SK-N-SH (cell line): ENCODE data around the gene OSBPL8. TPM values are rescaled to one million over a fixed set of nuclear protein-coding genes. Genes with fewer than 3 reads are reported as not detected.

ENCODE experiments used
- CTCF ChIA-PET: fragments of 300-600, 350-600 bp; formaldehyde crosslinking; extraction: SDS; loops from one replicate; lab custom pipeline; 2021; lab: Yijun Ruan, JAX
- POLR2A ChIA-PET: fragments of 350-600 bp; sonication (Branson Sonifier 250); formaldehyde crosslinking; extraction: SDS; loops from one replicate; lab custom pipeline; 2020; ENCODE audit warnings: antibody characterized with exemption, inconsistent platforms; lab: Yijun Ruan, JAX
- DNase-seq: peaks from one replicate; pipeline ENCODE4 v3.0.0; 2012
- H2AFZ ChIP-seq: fragments of 200-600 bp; sonication (generic); 2 replicates; pipeline ENCODE4 v1.8.1; 2016; ENCODE audit warnings: antibody characterized with exemption, mild to moderate bottlenecking, low read depth
- H3F3A ChIP-seq: fragments of 200-600 bp; sonication (generic); replicated peaks from 2 replicates; pipeline ENCODE3; 2016; ENCODE audit warnings: antibody characterized with exemption, mild to moderate bottlenecking; ENCODE audit not compliant: insufficient read depth
- H3K27ac ChIP-seq, 2 experiments: fragments of 200-500 bp in 1 of 2; fragments of 200-600 bp in 1 of 2; sonication (Bioruptor generic) in 1 of 2; sonication (generic), shearing (Covaris generic) in 1 of 2; 2 replicates each; pipeline versions ENCODE4 v1.5.1 to v1.6.1; 2014 to 2016; ENCODE audit warnings: low read depth in 2 of 2, inconsistent platforms in 1 of 2, low read length in 1 of 2, mild to moderate bottlenecking in 1 of 2, mixed read lengths in 1 of 2
- H3K27me3 ChIP-seq: fragments of 200-600 bp; sonication (generic), shearing (Covaris generic); 2 replicates; pipeline ENCODE4 v1.6.1; 2016; ENCODE audit warnings: mixed run types; ENCODE audit not compliant: insufficient read depth
- H3K36me3 ChIP-seq, 2 experiments: fragments of 200-500 bp in 1 of 2; fragments of 200-600 bp in 1 of 2; sonication (Bioruptor generic) in 1 of 2; sonication (generic) in 1 of 2; replicated peaks in 1 of 2; 2 replicates each; pipeline versions ENCODE3 to v1.5.1; 2014 to 2016; ENCODE audit warnings: low read length in 1 of 2, mild to moderate bottlenecking in 1 of 2; ENCODE audit not compliant: insufficient read depth in 2 of 2, control insufficient read depth in 1 of 2
- H3K4me1 ChIP-seq, 2 experiments: fragments of 200-500 bp in 1 of 2; fragments of 200-600 bp in 1 of 2; sonication (Bioruptor generic) in 1 of 2; sonication (generic), shearing (Covaris generic) in 1 of 2; 2 replicates each; pipeline versions ENCODE4 v1.5.1 to v1.6.1; 2014 to 2016; ENCODE audit warnings: low read depth in 1 of 2, low read length in 1 of 2, mixed run types in 1 of 2; ENCODE audit not compliant: insufficient read depth in 2 of 2, control insufficient read depth in 1 of 2
- H3K4me2 ChIP-seq: fragments of 200-600 bp; sonication (generic), shearing (Covaris generic); 2 replicates; pipeline ENCODE4 v1.6.1; 2017; ENCODE audit warnings: mixed run types
- H3K4me3 ChIP-seq, 2 experiments: fragments of 200-500 bp in 1 of 2; fragments of 200-600 bp in 1 of 2; sonication (Bioruptor generic) in 1 of 2; sonication (generic), shearing (Covaris generic) in 1 of 2; 2 replicates each; pipeline versions ENCODE4 v1.5.1 to v1.8.1; 2014 to 2016; ENCODE audit warnings: low read depth in 2 of 2, inconsistent platforms in 1 of 2, low read length in 1 of 2, mild to moderate bottlenecking in 1 of 2, mixed read lengths in 1 of 2, moderate library complexity in 1 of 2
- H3K79me2 ChIP-seq: fragments of 200-600 bp; sonication (generic); 2 replicates; pipeline ENCODE4 v1.8.1; 2017; ENCODE audit warnings: mild to moderate bottlenecking; ENCODE audit not compliant: insufficient read depth
- H3K9ac ChIP-seq: fragments of 200-600 bp; sonication (generic); 2 replicates; pipeline ENCODE4 v1.6.1; 2017; ENCODE audit warnings: mixed run types
- H3K9me2 ChIP-seq: fragments of 200-600 bp; sonication (generic); 2 replicates; pipeline ENCODE4 v1.6.1; 2017; ENCODE audit warnings: mixed run types
- H3K9me3 ChIP-seq: fragments of 200-600 bp; sonication (generic); 2 replicates; pipeline ENCODE4 v1.6.1; 2017; ENCODE audit warnings: mixed run types, mild to moderate bottlenecking, moderate library complexity
- H4K20me1 ChIP-seq: fragments of 200-600 bp; sonication (generic); 2 replicates; pipeline ENCODE4 v1.6.1; 2017; ENCODE audit warnings: mild to moderate bottlenecking, mixed run types; ENCODE audit not compliant: insufficient read depth
- CHD2 ChIP-seq: fragments of 150-350 bp; IDR thresholded peaks from 2 replicates; pipeline ENCODE4 v1.6.1; 2018; ENCODE audit warnings: low read length; ENCODE audit not compliant: partially characterized antibody
- ELF1 ChIP-seq: IDR thresholded peaks from 2 replicates; pipeline ENCODE4 v1.4.0; 2012
- GABPA ChIP-seq: IDR thresholded peaks from 2 replicates; pipeline ENCODE4 v1.4.0; 2012; ENCODE audit warnings: low read depth, mild to moderate bottlenecking
- GATA2 ChIP-seq: sonication (generic); formaldehyde crosslinking; IDR thresholded peaks from 2 replicates; pipeline ENCODE4 v1.5.0; 2020; ENCODE audit warnings: mild to moderate bottlenecking, missing genetic modification reagents
- MEF2A ChIP-seq: IDR thresholded peaks from 2 replicates; pipeline ENCODE4 v1.4.0; 2012; ENCODE audit warnings: low read depth, borderline replicate concordance
- MXI1 ChIP-seq: IDR thresholded peaks from 2 replicates; pipeline ENCODE4 v1.6.1; 2012; ENCODE audit warnings: mild to moderate bottlenecking, low read depth, low read length, improper control_type of control experiment
- NFIC ChIP-seq: IDR thresholded peaks from 2 replicates; pipeline ENCODE4 v1.4.0; 2012; ENCODE audit warnings: borderline replicate concordance
- NRF1 ChIP-seq: IDR thresholded peaks from 2 replicates; pipeline ENCODE4 v1.6.1; 2012; ENCODE audit warnings: low read depth, mild to moderate bottlenecking, low read length
- POLR2AphosphoS5 ChIP-seq: IDR thresholded peaks from 2 replicates; pipeline ENCODE4 v1.6.1; 2012; ENCODE audit warnings: low read depth, low read length
- RAD21 ChIP-seq: IDR thresholded peaks from 2 replicates; pipeline ENCODE4 v1.6.1; 2012; ENCODE audit warnings: mild to moderate bottlenecking, low read length
- RCOR1 ChIP-seq: fragments of 150-350 bp; IDR thresholded peaks from 2 replicates; pipeline ENCODE4 v1.6.1; 2017; ENCODE audit warnings: antibody characterized with exemption, low read length
- REST ChIP-seq: IDR thresholded peaks from 2 replicates; pipeline ENCODE4 v1.6.1; 2012; ENCODE audit warnings: mild to moderate bottlenecking, low read depth, low read length, moderate library complexity
- SIN3A ChIP-seq: IDR thresholded peaks from 2 replicates; pipeline ENCODE4 v1.6.1; 2012; ENCODE audit warnings: low read depth, mild to moderate bottlenecking, low read length, moderate library complexity, borderline replicate concordance
- SMC3 ChIP-seq: IDR thresholded peaks from 2 replicates; pipeline ENCODE4 v1.6.1; 2012; ENCODE audit warnings: low read depth, low read length, improper control_type of control experiment
- TEAD4 ChIP-seq: IDR thresholded peaks from 2 replicates; pipeline ENCODE4 v1.4.0; 2012; ENCODE audit warnings: mild to moderate bottlenecking, borderline replicate concordance; ENCODE audit not compliant: insufficient read depth
- YY1 ChIP-seq: IDR thresholded peaks from 2 replicates; pipeline ENCODE4 v1.4.0; 2012; ENCODE audit warnings: low read depth, mild to moderate bottlenecking
- WGBS: methylation state at CpG from one replicate; pipeline ENCODE4 v1.1.6; 2017; ENCODE audit warnings: low lambda C conversion rate; 5-methylcytosine and 5-hydroxymethylcytosine counted together
- polyA plus RNA-seq, 3 experiments: library from polyadenylated mRNA; depleted of rRNA; stranded (reverse); fragments of >200 nt; gene quantifications; 2 replicates each; pipeline ENCODE4 v1.2.3, GENCODE V29; 2012
- TF ChIP-seq, protein P1 (sequence below): IDR thresholded peaks from 2 replicates; pipeline ENCODE4 v1.4.0; 2012; ENCODE audit warnings: low read depth, borderline replicate concordance
- TF ChIP-seq, protein P2 (sequence below): fragments of 200-600 bp; sonication (generic); IDR thresholded peaks from 2 replicates; pipeline ENCODE4 v1.6.1; 2017; ENCODE audit warnings: antibody characterized with exemption, mild to moderate bottlenecking, moderate library complexity
- TF ChIP-seq, protein P3 (sequence below): fragments of 150-350 bp; IDR thresholded peaks from 2 replicates; pipeline ENCODE4 v1.6.1; 2017; ENCODE audit warnings: antibody characterized with exemption, low read length, low read depth, borderline replicate concordance

OSBPL8 gene
- polyA plus RNA-seq, 1 of the 3 experiments (the other 2 are of a cell fraction) = 10.6 TPM

- no peaks in the 10 kb centered on the region for H3K79me2 ChIP-seq
- H3K9ac ChIP-seq = no peak overlapping the region
- no peak overlapping the region for H3K27ac ChIP-seq
- H3K9me2 ChIP-seq = no peaks in the 10 kb centered on the region
- no peaks in the 10 kb centered on the region for H3K27me3 ChIP-seq
- no peaks in the 10 kb centered on the region for H3K36me3 ChIP-seq
- TF ChIP-seq RCOR1 = no peak
- no peak for TF ChIP-seq NFIC
- no peak for TF ChIP-seq GABPA
- no peak for TF ChIP-seq TEAD4
- TF ChIP-seq MXI1 = no peak
- no peak for TF ChIP-seq GATA2 (CRISPR knock-in tag)
- TF ChIP-seq YY1 = no peak
- no peak for TF ChIP-seq ELF1
- no peak for TF ChIP-seq POLR2AphosphoS5
- TF ChIP-seq, protein P1, sequence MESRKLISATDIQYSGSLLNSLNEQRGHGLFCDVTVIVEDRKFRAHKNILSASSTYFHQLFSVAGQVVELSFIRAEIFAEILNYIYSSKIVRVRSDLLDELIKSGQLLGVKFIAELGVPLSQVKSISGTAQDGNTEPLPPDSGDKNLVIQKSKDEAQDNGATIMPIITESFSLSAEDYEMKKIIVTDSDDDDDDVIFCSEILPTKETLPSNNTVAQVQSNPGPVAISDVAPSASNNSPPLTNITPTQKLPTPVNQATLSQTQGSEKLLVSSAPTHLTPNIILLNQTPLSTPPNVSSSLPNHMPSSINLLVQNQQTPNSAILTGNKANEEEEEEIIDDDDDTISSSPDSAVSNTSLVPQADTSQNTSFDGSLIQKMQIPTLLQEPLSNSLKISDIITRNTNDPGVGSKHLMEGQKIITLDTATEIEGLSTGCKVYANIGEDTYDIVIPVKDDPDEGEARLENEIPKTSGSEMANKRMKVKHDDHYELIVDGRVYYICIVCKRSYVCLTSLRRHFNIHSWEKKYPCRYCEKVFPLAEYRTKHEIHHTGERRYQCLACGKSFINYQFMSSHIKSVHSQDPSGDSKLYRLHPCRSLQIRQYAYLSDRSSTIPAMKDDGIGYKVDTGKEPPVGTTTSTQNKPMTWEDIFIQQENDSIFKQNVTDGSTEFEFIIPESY = no peak
- TF ChIP-seq CHD2 = no peak
- no peak for TF ChIP-seq NRF1
- H3K4me3 ChIP-seq = no peak overlapping the region
- H4K20me1 ChIP-seq = no peaks in the 10 kb centered on the region
- POLR2A ChIA-PET = no interaction called here
- no peaks in the 10 kb centered on the region for H3K4me1 ChIP-seq
- H3F3A ChIP-seq = peaks cover 5% of the 10 kb centered on the region
- no peak overlapping the region for H3K4me2 ChIP-seq
- 87% methylated on average over 3 of the region's 3 CpGs for WGBS
- no peaks in the 10 kb centered on the region for H3K9me3 ChIP-seq
- H2AFZ ChIP-seq = no peak overlapping the region
- CTCF ChIA-PET = interaction anchor here (0.6 to 2.7 kb wide), 19 partner anchors 10 to 1102 kb away, joined by 3 to 16 read pairs (median 5); partner anchors contain the start of gene OSBPL8
- no peak for DNase-seq
These were observed 28.0 kb upstream of the OSBPL8 start for GRCh38 chr12:76587428-76588178.

DNA sequence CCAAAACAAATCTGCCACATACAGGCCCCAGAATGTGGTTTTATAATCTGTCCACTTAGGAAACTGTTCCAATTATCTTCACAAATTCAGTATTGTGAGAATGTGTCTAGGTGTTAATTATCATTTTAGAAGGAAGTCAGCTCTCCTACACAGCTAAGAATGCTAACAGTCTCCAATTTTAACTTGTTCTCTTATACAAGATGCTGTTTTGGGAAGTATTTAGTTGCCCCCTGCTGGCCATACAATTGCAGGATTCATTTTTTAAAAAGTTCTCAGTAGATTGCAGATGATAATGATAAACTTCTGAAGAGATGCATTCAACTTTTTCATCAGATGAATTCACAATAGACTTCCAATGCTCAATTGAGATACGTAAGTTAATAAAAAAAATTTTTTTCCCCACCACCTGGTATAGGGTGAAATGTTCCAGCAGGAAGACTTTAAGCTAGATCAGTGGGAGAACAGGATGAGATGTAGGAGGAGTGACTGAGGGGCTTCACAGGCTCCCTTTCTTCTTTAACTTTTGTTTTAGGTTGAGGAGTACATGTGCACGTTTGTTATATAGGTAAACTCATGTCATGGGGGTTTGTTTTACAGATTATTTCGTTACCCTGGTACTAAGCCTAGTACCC lies 27.3 kb upstream of the OSBPL8 start:
- 31% methylated on average over 3 of the region's 3 CpGs for WGBS
- Histone ChIP-seq H3K79me2 (no peaks in the 10 kb centered on the region), H3K4me1 (no peaks in the 10 kb centered on the region), H3K9me2 (no peaks in the 10 kb centered on the region), H3K4me2 (no peak overlapping the region), H3K27me3 (no peaks in the 10 kb centered on the region), H4K20me1 (no peaks in the 10 kb centered on the region), H3K27ac (no peak overlapping the region), H3K9me3 (no peaks in the 10 kb centered on the region), H3F3A (peaks cover 5% of the 10 kb centered on the region), H3K36me3 (no peaks in the 10 kb centered on the region), H2AFZ (0 out of 2 replicates have a peak overlapping the region, but pooled peaks have one; percentile 45), H3K9ac (no peak overlapping the region), H3K4me3 (no peak overlapping the region)
- ChIA-PET CTCF (interaction anchor here (0.5 to 2.7 kb wide), 27 partner anchors 11 to 1101 kb away, joined by 3 to 16 read pairs (median 4); partner anchors contain the start of genes BBS10 and OSBPL8), POLR2A (no interaction called here)
- DNase-seq = peak; percentile 16
- TF ChIP-seq REST (no peak), MEF2A (no peak), SIN3A (no peak), SMC3 (peak; percentile 48), RAD21 (peak; percentile 83)
- TF ChIP-seq, protein P2, sequence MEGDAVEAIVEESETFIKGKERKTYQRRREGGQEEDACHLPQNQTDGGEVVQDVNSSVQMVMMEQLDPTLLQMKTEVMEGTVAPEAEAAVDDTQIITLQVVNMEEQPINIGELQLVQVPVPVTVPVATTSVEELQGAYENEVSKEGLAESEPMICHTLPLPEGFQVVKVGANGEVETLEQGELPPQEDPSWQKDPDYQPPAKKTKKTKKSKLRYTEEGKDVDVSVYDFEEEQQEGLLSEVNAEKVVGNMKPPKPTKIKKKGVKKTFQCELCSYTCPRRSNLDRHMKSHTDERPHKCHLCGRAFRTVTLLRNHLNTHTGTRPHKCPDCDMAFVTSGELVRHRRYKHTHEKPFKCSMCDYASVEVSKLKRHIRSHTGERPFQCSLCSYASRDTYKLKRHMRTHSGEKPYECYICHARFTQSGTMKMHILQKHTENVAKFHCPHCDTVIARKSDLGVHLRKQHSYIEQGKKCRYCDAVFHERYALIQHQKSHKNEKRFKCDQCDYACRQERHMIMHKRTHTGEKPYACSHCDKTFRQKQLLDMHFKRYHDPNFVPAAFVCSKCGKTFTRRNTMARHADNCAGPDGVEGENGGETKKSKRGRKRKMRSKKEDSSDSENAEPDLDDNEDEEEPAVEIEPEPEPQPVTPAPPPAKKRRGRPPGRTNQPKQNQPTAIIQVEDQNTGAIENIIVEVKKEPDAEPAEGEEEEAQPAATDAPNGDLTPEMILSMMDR = peak; percentile 88
- TF ChIP-seq, protein P3, sequence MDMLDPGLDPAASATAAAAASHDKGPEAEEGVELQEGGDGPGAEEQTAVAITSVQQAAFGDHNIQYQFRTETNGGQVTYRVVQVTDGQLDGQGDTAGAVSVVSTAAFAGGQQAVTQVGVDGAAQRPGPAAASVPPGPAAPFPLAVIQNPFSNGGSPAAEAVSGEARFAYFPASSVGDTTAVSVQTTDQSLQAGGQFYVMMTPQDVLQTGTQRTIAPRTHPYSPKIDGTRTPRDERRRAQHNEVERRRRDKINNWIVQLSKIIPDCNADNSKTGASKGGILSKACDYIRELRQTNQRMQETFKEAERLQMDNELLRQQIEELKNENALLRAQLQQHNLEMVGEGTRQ = no peak
